OCI-LY7 (cell line): Measurements from ENCODE around the gene KIAA1210. TPM values are rescaled to one million over a fixed set of nuclear protein-coding genes. Genes with fewer than 3 reads are reported as not detected.

Source experiments
- BruUV-seq: library from RNA; stranded (reverse); fragments of 400-500 nt; replicated peaks from 2 replicates; lab custom pipeline; 2021; lab: Mats Ljungman, UMichigan
- CTCF ChIA-PET: fragments of 300-600 bp; sonication (Branson Sonifier 250); formaldehyde crosslinking; loops from one replicate; lab custom pipeline; 2022; ENCODE audit warnings: antibody characterized with exemption; ENCODE audit not compliant: unreplicated experiment; lab: Charles Lee
- POLR2A ChIA-PET: fragments of 300-600 bp; sonication (Branson Sonifier 250); formaldehyde crosslinking; loops from one replicate; lab custom pipeline; 2022; ENCODE audit warnings: antibody characterized with exemption; lab: Charles Lee
- DNase-seq: peaks from one replicate; pipeline ENCODE4 v3.0.0-alpha.2; 2015; ENCODE audit warnings: low spot score
- H2AFZ ChIP-seq: fragments of 200-600 bp; sonication (generic), shearing (Covaris generic); 2 replicates; pipeline ENCODE4 v1.6.1; 2014; ENCODE audit warnings: mild to moderate bottlenecking, antibody characterized with exemption, low read length, moderate library complexity
- H3K27ac ChIP-seq: fragments of 200-600 bp; sonication (generic); 2 replicates; pipeline ENCODE4 v1.5.1; 2014; ENCODE audit warnings: mixed run types, low read depth, mild to moderate bottlenecking, moderate library complexity, low read length, inconsistent platforms; ENCODE audit not compliant: poor library complexity, severe bottlenecking
- H3K36me3 ChIP-seq: fragments of 200-600 bp; sonication (generic); 2 replicates; pipeline ENCODE4 v1.6.1; 2014; ENCODE audit warnings: mild to moderate bottlenecking, antibody characterized with exemption, low read length, moderate library complexity, mixed read lengths; ENCODE audit not compliant: insufficient read depth
- H3K4me1 ChIP-seq: fragments of 200-600 bp; sonication (generic); 2 replicates; pipeline ENCODE4 v1.5.1; 2014; ENCODE audit warnings: mild to moderate bottlenecking, low read length; ENCODE audit not compliant: insufficient read depth, poor library complexity, severe bottlenecking
- H3K4me2 ChIP-seq: fragments of 200-600 bp; sonication (generic); 2 replicates; pipeline ENCODE4 v1.6.1; 2014; ENCODE audit warnings: mild to moderate bottlenecking, low read length
- H3K4me3 ChIP-seq: fragments of 200-600 bp; sonication (generic); 2 replicates; pipeline ENCODE4 v1.5.1; 2014; ENCODE audit warnings: mild to moderate bottlenecking, low read depth, low read length; ENCODE audit not compliant: poor library complexity, severe bottlenecking
- H3K79me2 ChIP-seq: fragments of 200-600 bp; sonication (generic); 2 replicates; pipeline ENCODE4 v1.6.1; 2016; ENCODE audit warnings: low read depth, mild to moderate bottlenecking, low read length, moderate library complexity, mixed read lengths; ENCODE audit not compliant: insufficient read depth
- H3K9me2 ChIP-seq: fragments of 200-600 bp; sonication (generic); 2 replicates; pipeline ENCODE4 v1.6.1; 2016; ENCODE audit warnings: mild to moderate bottlenecking, low read length, mixed read lengths; ENCODE audit not compliant: insufficient read depth
- H3K9me3 ChIP-seq: fragments of 200-600 bp; sonication (generic); 2 replicates; pipeline ENCODE4 v1.6.1; 2014; ENCODE audit warnings: mild to moderate bottlenecking, mixed run types, low read length, mixed read lengths
- H4K20me1 ChIP-seq: fragments of 200-600 bp; sonication (generic); 2 replicates; pipeline ENCODE4 v1.6.1; 2014; ENCODE audit warnings: mild to moderate bottlenecking, antibody characterized with exemption, low read length, moderate library complexity, mixed read lengths; ENCODE audit not compliant: insufficient read depth
- CTCF ChIP-seq: fragments of 200-600 bp; sonication (generic); conservative IDR thresholded peaks from 2 replicates; pipeline ENCODE4 v1.5.1; 2014; ENCODE audit warnings: mild to moderate bottlenecking, antibody characterized with exemption, low read length, moderate library complexity, mixed read lengths
- EZH2phosphoT487 ChIP-seq: fragments of 200-600 bp; sonication (generic); IDR thresholded peaks from 2 replicates; pipeline ENCODE4 v1.6.1; 2018; ENCODE audit warnings: low read depth, borderline replicate concordance, mild to moderate bottlenecking, mixed run types, antibody characterized with exemption, low read length, moderate library complexity, mixed read lengths
- intact Hi-C: fragments of 100-400 bp; cut with micrococcal nuclease; formaldehyde crosslinking; loops from one replicate; pipeline ENCODE4 v1.10.0; 2022; ENCODE audit not compliant: unreplicated experiment
- total RNA-seq, 2 experiments: library from RNA; depleted of rRNA in 1 of 2; stranded (reverse); fragments of >200 nt in 1 of 2; shearing (Covaris generic) in 1 of 2; gene quantifications; 2 replicates each; pipeline ENCODE4 v1.2.3, GENCODE V29; 2014 to 2022

Gene KIAA1210
- total RNA-seq, 2 experiments from 2014 or later, result not detected

DNA sequence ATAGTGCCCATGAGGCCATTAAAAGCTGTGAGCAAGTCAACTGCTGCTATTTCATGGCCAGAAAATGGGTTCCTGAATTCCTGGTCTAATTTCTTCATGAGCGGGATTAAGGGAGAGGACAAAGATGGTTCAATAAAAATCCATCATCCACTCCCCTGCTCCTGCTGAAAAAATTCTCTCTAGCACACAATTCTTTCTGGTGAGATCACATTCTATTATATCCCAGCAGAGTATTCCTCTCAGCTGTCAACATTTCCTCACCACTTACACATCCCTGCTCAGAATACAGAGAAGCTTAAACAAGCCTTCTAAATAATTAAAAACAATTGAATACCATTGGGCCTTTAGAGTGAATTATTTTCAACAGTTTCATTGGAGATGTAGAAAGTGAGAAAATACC lies 45.3 kb downstream of the KIAA1210 start:
- TF ChIP-seq EZH2phosphoT487, result no peak
- TF ChIP-seq CTCF, result no peak
- H2AFZ ChIP-seq, result no peak overlapping the region
- ChIA-PET POLR2A (no interaction called here), CTCF (no interaction called here)
- no TSS peak for BruUV-seq
- H3K9me2 ChIP-seq, result no peaks in the 10 kb centered on the region
- no peak overlapping the region for H3K27ac ChIP-seq
- no peaks in the 10 kb centered on the region for H3K36me3 ChIP-seq
- intact Hi-C loops, result no loop called here
- H3K4me3 ChIP-seq, result no peak overlapping the region
- no peaks in the 10 kb centered on the region for H3K4me1 ChIP-seq
- H4K20me1 ChIP-seq, result no peaks in the 10 kb centered on the region
- no peaks in the 10 kb centered on the region for H3K79me2 ChIP-seq
- H3K4me2 ChIP-seq, result no peak overlapping the region
- no peaks in the 10 kb centered on the region for H3K9me3 ChIP-seq
- no peak for DNase-seq

GRCh38 chrX:119075270-119076025 lies 52.2 kb downstream of the KIAA1210 start:
- Histone ChIP-seq H3K27ac (no peak overlapping the region), H2AFZ (no peak overlapping the region), H3K36me3 (no peaks in the 10 kb centered on the region), H3K4me3 (no peak overlapping the region), H3K79me2 (no peaks in the 10 kb centered on the region), H3K9me3 (no peaks in the 10 kb centered on the region), H3K4me2 (no peak overlapping the region), H3K9me2 (no peaks in the 10 kb centered on the region), H3K4me1 (no peaks in the 10 kb centered on the region), H4K20me1 (no peaks in the 10 kb centered on the region)
- TF ChIP-seq EZH2phosphoT487 (no peak), CTCF (no peak)
- ChIA-PET POLR2A (interaction anchor here (0.7 kb wide), 2 partner anchors 12 to 110 kb away, joined by 3 to 4 read pairs; no protein-coding TSS in a partner anchor), CTCF (no interaction called here)
- intact Hi-C loops, result no loop called here
- BruUV-seq, result no TSS peak
- no peak for DNase-seq

GRCh38 chrX:119073911-119074310 lies 53.7 kb downstream of the KIAA1210 start:
- TF ChIP-seq EZH2phosphoT487 (no peak), CTCF (no peak)

More at GRCh38 chrX:119073911-119074310, 53.7 kb downstream of the KIAA1210 start:
- H3K36me3 ChIP-seq, result no peaks in the 10 kb centered on the region
- no peak overlapping the region for H3K27ac ChIP-seq
- H3K9me2 ChIP-seq, result no peaks in the 10 kb centered on the region
- no peak overlapping the region for H3K4me3 ChIP-seq
- intact Hi-C loops, result no loop called here
- CTCF ChIA-PET, result no interaction called here
- H4K20me1 ChIP-seq, result no peaks in the 10 kb centered on the region
- no peaks in the 10 kb centered on the region for H3K9me3 ChIP-seq
- no TSS peak for BruUV-seq
- no peaks in the 10 kb centered on the region for H3K79me2 ChIP-seq
- DNase-seq, result no peak
- H3K4me2 ChIP-seq, result no peak overlapping the region
- POLR2A ChIA-PET, result no interaction called here
- no peak overlapping the region for H2AFZ ChIP-seq
- H3K4me1 ChIP-seq, result no peaks in the 10 kb centered on the region
